Measurements from ENCODE around the gene PLB1. TPM values are rescaled to one million over a fixed set of nuclear protein-coding genes. Genes with fewer than 3 reads are reported as not detected.

PLB1 gene
- total RNA-seq, 1 donor from 2014 or later: 3.2 TPM

DNA sequence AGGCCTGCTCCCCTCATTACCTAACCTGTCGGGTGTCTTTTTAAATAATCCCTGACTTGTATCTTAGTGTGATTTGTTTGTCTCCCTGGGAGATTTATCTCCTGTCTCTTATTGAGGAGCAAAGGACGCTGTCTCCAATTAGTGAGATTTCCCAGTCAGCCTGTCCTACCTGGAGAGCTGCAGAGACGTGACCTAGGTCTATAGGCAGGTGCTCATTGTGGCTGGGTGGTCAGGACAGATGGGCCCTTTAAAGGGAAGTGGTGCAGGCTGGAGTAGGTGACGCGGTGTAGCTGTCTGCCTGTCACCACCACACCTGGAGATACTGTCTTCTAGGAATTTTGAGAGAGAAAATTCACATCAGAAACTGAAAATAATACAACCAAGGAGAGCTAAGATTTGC, 28.0 kb downstream of the PLB1 start:
- Mint-ChIP-seq H3K9me3 (ENCODE audit: unreplicated experiment) (no peaks in the 10 kb centered on the region), H3K4me3 (ENCODE audit: unreplicated experiment) (no peak overlapping the region), H3K27me3 (ENCODE audit: unreplicated experiment) (no peaks in the 10 kb centered on the region), H3K36me3 (ENCODE audit: low read depth, unreplicated experiment) (no peaks in the 10 kb centered on the region), H3K27ac (ENCODE audit: unreplicated experiment) (no peak overlapping the region), H3K4me1 (ENCODE audit: unreplicated experiment) (no peaks in the 10 kb centered on the region)
- no peak for DNase-seq (ENCODE audit: low spot score)
- TF ChIP-seq, protein P1, sequence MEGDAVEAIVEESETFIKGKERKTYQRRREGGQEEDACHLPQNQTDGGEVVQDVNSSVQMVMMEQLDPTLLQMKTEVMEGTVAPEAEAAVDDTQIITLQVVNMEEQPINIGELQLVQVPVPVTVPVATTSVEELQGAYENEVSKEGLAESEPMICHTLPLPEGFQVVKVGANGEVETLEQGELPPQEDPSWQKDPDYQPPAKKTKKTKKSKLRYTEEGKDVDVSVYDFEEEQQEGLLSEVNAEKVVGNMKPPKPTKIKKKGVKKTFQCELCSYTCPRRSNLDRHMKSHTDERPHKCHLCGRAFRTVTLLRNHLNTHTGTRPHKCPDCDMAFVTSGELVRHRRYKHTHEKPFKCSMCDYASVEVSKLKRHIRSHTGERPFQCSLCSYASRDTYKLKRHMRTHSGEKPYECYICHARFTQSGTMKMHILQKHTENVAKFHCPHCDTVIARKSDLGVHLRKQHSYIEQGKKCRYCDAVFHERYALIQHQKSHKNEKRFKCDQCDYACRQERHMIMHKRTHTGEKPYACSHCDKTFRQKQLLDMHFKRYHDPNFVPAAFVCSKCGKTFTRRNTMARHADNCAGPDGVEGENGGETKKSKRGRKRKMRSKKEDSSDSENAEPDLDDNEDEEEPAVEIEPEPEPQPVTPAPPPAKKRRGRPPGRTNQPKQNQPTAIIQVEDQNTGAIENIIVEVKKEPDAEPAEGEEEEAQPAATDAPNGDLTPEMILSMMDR (IDR thresholded peaks at IDR 0.05; ENCODE audit: unreplicated experiment): no peak

DNA sequence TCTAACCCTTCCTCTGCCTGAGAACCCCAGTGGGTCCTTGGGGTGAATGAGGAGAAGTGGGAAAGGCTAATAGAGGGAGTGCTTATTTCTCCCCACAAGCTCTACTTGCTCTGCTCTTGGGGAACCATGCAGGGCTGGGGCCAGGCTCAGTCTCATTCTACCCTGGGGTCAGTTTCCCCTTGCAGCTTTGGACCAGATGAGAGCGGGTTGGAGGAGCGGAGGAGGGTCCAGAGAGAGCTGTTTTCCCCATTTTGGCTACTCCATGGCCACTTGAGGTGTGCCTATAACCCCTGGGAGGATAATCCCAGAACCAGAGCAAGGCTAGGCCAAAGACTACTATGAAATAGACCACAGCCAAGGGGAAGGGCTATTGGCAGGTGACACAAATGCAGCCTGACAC, 29.6 kb downstream of the PLB1 start:
- Mint-ChIP-seq H3K36me3 (ENCODE audit: low read depth, unreplicated experiment) (no peaks in the 10 kb centered on the region), H3K27ac (ENCODE audit: unreplicated experiment) (no peak overlapping the region), H3K27me3 (ENCODE audit: unreplicated experiment) (no peaks in the 10 kb centered on the region), H3K4me1 (ENCODE audit: unreplicated experiment) (no peaks in the 10 kb centered on the region), H3K9me3 (ENCODE audit: unreplicated experiment) (no peaks in the 10 kb centered on the region), H3K4me3 (ENCODE audit: unreplicated experiment) (no peak overlapping the region)
- no peak for DNase-seq (ENCODE audit: low spot score)
- TF ChIP-seq, protein P1 (IDR thresholded peaks at IDR 0.05; ENCODE audit: unreplicated experiment): no peak

DNA sequence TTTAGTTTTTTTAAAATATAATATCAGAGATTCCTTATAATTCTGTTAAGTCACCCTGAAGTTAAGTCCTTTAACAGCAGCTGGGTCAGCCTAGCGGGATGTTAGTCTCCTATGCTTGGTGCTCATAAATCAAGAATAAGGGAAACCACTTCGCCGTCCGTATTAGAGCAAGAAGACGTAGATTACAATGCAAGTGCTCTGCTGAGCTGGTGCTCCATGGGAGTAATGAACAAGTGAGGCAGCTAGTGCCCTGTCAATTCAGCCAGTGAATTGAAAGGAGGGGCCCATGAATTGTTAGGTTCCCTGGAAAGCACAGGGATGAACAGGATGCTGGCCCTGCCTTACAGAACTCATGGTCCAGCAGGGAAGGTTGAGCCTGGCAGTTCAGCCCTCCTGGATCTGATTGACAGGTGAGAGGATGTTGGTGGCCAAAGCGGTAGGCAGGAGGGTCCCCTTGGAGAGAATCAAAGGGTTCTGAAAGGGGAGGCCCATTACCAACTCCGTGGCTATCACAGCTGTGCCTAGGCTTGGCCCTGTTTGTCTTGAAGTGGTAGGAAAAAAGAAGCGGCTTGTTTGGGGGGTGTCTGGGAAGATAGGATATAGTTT, 30.8 kb downstream of the PLB1 start:
- Mint-ChIP-seq H3K27ac (ENCODE audit: unreplicated experiment) (no peak overlapping the region), H3K4me3 (ENCODE audit: unreplicated experiment) (no peak overlapping the region), H3K36me3 (ENCODE audit: low read depth, unreplicated experiment) (no peaks in the 10 kb centered on the region)

DNA sequence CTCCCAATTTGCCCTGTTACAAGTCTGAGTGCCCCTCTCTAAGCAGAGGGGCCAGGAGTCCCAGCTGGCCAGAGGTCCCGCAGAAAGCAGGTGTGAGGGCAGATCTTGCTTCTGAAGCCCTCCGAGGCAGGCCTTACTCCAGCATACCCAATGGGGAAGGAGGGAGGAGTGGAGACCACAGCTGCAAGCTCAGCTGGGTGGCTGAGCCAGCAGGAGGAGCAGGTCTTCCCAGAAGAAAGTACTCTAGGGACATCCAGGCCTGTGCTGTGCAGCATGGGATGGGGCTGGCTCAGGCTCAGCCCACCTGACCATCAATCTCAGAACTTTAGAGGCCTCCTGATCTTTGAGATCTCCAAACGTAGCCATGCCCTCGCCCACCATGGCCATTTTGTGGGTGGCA, 31.3 kb downstream of the PLB1 start:
- H3K9me3 Mint-ChIP-seq (ENCODE audit: unreplicated experiment): no peaks in the 10 kb centered on the region
- H3K36me3 Mint-ChIP-seq (ENCODE audit: low read depth, unreplicated experiment): no peaks in the 10 kb centered on the region
- no peak overlapping the region for H3K4me3 Mint-ChIP-seq (ENCODE audit: unreplicated experiment)
- TF ChIP-seq, protein P1 (IDR thresholded peaks at IDR 0.05; ENCODE audit: unreplicated experiment): no peak
- H3K27me3 Mint-ChIP-seq (ENCODE audit: unreplicated experiment): no peaks in the 10 kb centered on the region
- no peak for DNase-seq (ENCODE audit: low spot score)
- no peaks in the 10 kb centered on the region for H3K4me1 Mint-ChIP-seq (ENCODE audit: unreplicated experiment)
- no peak overlapping the region for H3K27ac Mint-ChIP-seq (ENCODE audit: unreplicated experiment)

More for the DNA sequence above, 30.8 kb downstream of the PLB1 start:
- H3K4me1 Mint-ChIP-seq (ENCODE audit: unreplicated experiment): no peaks in the 10 kb centered on the region
- no peaks in the 10 kb centered on the region for H3K9me3 Mint-ChIP-seq (ENCODE audit: unreplicated experiment)
- DNase-seq (ENCODE audit: low spot score): no peak
- TF ChIP-seq, protein P1 (IDR thresholded peaks at IDR 0.05; ENCODE audit: unreplicated experiment): no peak
- H3K27me3 Mint-ChIP-seq (ENCODE audit: unreplicated experiment): no peaks in the 10 kb centered on the region

DNA sequence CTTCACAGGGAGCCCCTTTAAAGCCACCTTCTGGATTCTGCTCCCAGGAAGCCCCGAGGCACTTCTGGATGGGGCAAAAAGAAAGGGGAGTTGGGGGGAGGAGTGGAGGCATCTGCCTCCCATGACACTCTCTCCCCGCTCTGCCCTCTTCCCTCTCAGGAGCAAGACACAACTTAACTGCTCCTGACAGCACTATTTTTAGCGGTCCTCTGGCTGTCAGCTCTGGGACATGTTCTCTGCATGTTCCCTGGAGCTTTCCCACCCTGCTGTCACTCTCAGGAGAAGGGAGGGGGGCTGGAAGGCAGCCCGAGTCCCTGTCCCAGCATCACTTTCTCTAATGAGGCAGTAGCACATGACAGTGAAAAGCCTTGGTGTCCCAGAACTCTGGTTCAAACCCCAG, 32.3 kb downstream of the PLB1 start:
- no peak overlapping the region for H3K27ac Mint-ChIP-seq (ENCODE audit: unreplicated experiment)
- no peaks in the 10 kb centered on the region for H3K9me3 Mint-ChIP-seq (ENCODE audit: unreplicated experiment)
- TF ChIP-seq, protein P1 (IDR thresholded peaks at IDR 0.05; ENCODE audit: unreplicated experiment): no peak
- H3K4me3 Mint-ChIP-seq (ENCODE audit: unreplicated experiment): no peak overlapping the region
- H3K36me3 Mint-ChIP-seq (ENCODE audit: low read depth, unreplicated experiment): no peaks in the 10 kb centered on the region
- no peaks in the 10 kb centered on the region for H3K27me3 Mint-ChIP-seq (ENCODE audit: unreplicated experiment)
- no peak for DNase-seq (ENCODE audit: low spot score)
- H3K4me1 Mint-ChIP-seq (ENCODE audit: unreplicated experiment): no peaks in the 10 kb centered on the region
